ENCODE data around the gene CKLF.
"Not testable (repeated sequence)": the region's sequence is repeated elsewhere in the genome, so short reads cannot be mapped to it uniquely, and the experiment has no call there.

Gene CKLF

GRCh38 chr16:66567270-66567669 is 14.9 kb downstream of the CKLF start:
- DNase-seq (ENCODE audit: extremely low read depth in 1 of 2, low read depth in 1 of 2) = not testable (repeated sequence)

DNA sequence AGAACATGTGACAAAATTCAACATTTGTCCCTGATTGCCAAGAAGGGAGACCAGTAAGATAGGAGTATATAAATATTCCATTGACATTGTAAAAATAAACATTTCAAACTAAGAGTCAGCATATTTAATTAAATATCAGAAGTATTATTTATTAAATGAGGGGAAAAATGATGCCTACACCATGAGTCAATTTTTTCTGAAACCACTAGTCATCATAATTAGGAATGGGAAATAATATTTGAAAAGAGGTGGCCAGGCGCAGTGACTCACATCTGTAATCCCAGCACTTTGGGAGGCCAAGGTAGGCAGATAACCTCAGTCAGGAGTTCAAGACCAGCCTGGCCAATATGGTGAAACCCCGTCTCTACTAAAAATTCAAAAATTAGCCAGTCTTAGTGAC is 16.0 kb downstream of the CKLF start:
- DNase-seq (ENCODE audit: extremely low read depth in 1 of 2, low read depth in 1 of 2) = no peak

GRCh38 chr16:66569131-66569530 is 16.8 kb downstream of the CKLF start:
- DNase-seq (ENCODE audit: extremely low read depth in 1 of 2, low read depth in 1 of 2) = no peak

- DNase-seq (ENCODE audit: extremely low read depth in 1 of 2, low read depth in 1 of 2) = no peak
These were observed 17.5 kb downstream of the CKLF start for GRCh38 chr16:66569827-66570405.

DNA sequence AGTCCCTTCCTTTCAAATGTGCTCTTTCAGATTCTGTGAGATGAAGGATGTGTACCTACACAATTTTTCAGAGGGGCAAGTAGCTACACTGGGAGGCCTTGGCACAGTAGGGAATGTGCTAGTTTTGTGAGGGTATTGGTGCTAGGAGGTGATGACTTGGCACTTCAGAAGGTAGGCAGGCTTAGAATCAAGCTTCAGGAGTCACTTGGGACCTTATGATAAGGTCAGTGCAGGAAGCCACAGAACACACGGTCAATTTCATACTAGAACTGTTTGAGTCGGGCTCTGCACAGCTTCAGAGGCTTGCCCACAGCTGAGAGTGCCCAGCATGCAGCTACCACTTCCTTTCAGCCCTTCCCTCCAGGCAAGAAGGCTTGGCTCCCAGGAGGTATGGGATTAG is 20.0 kb downstream of the CKLF start:
- no peak for DNase-seq (ENCODE audit: extremely low read depth in 1 of 2, low read depth in 1 of 2)

GRCh38 chr16:66574081-66574480 is 21.7 kb downstream of the CKLF start:
- DNase-seq (ENCODE audit: extremely low read depth in 1 of 2, low read depth in 1 of 2) = no peak

DNA sequence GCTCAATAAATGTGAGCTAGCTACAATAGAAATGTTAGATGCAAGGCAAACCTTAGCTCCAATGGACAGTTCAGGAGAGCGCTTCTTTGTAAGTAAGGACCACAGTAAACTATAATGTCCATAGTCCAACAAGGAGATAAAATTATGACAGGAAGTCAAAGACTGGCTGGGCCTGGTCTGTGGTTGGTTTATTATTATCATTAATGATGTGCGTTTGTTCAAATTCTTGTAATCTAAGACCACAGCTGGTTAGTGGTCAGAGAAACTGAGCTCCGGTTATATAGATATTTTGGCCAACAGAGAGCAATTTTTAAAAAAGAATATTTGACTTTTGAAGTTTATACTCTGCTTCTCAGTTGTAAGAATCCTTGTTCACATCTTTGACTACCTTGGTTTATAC is 22.2 kb downstream of the CKLF start:
- no peak for DNase-seq (ENCODE audit: extremely low read depth in 1 of 2, low read depth in 1 of 2)

DNA sequence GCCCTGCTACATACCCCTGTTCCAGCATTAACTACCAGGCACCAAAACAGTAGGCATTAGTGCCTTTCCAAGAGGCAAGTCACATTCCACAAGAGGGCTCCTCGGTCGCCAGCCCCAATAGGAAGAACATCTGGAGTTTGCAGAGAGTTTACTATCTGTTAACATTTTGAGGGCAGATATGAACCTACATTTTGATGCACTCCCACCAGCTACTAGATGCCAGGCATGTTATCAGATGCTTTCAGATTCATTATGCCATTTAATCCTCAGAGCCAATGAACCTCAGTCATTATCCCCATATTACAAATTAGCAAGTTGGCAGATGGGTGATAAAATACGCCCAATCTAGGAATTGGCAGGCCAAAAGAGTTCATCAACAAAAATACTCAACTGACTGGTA is 22.7 kb downstream of the CKLF start:
- DNase-seq (ENCODE audit: extremely low read depth in 1 of 2, low read depth in 1 of 2) = no peak

DNA sequence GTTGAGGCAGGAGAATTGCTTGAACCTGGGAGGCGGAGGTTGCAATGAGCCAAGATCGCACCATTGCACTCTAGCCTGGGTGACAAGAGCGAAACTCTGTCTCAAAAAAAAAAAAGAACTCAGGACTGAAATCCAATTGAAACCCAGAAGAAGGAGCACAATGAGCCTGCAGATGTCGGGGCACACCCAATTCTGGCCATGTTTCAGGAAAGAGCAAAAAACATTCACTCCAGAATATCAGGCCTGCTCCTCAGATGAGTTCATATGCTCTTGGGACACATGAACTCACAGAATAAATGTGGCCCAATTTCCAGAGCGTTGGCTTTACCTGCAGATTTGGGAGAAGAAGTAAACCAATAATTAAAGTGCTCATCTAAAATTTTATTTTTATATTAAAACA is 23.9 kb downstream of the CKLF start:
- no peak for DNase-seq (ENCODE audit: extremely low read depth in 1 of 2, low read depth in 1 of 2)

DNA sequence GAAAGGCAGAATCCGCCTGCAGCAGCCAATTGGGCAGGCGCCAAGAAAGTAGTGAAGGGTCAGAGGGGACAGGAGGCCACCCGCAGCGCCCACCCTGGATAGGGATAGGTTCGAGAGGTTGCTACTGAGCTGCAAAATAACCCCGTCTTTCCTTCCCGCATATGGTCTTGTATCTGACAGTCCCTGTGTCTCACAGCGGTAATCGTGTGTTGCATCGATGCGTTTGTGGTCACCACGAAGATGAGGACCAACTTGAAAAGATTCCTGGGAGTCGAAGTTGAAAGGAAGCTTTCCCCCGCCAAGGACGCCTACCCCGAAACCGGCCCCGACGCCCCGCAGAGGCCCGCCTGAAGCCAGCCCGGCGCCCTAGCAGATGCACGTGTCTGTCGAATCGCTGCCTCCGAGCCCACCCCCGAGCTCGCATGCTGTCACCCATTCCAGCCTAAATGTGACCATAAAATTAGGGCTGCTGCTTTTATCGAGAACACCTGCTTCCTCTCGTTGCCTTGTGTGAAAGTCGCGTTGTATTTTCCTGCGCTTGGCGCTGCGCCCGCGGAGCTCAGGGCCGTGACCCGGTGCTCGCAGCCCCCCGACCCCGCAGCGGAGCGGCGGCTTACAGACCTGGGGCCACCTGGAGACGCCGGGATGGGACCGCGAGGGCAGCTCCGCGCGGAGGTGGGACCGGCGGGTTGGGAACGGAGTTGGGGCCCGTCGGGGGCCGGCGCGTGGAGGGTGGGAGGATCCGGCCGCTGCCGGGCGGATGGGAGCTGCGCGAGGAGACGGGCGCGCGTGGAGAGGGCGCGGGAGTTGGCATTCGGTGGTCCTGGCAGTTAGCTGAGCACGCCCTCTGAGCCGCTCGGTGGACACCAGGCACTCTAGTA is 26.5 kb downstream of the CKLF start, which contains the start of gene CMTM2:
TSS of gene CMTM2 (plus strand) at position 813 of the 881 bp plus-strand sequence. CDS start 145 bp downstream, outside the sequence.
- no peak for DNase-seq (ENCODE audit: extremely low read depth in 1 of 2, low read depth in 1 of 2)

- no peak for DNase-seq (ENCODE audit: extremely low read depth in 1 of 2, low read depth in 1 of 2)
These were observed 28.3 kb downstream of the CKLF start for GRCh38 chr16:66580605-66581209.

GRCh38 chr16:66581246-66581952 is 29.0 kb downstream of the CKLF start:
- DNase-seq (ENCODE audit: extremely low read depth in 1 of 2, low read depth in 1 of 2) = no peak

DNA sequence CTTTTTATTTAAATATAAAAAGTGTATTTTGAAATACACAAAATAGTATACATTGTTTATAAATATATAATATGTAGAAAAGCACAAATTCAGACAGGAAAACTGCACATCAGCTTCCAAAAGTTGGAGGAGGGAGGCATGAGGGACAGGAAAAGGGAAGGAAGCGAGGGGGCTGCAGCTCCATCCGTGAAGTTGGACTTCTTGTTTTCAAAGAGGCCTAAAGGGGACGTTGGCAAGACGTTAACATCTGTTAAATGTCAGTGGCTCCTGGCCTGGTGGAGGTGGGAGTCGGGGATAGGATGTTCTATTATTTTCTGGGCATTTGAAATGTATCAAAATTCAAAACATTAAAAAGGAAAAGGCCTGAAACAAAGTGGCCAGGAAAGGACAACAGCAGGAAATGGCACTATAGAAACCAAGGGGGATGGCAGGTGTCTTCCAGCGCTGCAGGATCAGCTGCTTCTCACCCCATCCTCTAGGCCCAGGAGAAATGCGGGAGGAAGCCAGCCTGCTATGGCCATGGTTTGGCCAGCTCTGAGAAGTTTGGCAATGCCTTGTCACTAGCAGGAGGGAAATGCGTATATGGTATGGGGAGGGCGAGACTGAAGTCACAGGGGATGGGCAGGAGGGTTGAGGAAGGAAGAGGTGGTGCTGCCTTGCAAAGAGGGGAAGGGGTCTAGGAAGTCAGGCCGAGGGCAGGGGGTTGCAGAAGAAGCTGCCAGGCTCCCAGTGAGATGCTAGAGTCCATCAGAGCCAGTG is 33.3 kb downstream of the CKLF start:
- DNase-seq (ENCODE audit: extremely low read depth in 1 of 2, low read depth in 1 of 2) = no peak

DNA sequence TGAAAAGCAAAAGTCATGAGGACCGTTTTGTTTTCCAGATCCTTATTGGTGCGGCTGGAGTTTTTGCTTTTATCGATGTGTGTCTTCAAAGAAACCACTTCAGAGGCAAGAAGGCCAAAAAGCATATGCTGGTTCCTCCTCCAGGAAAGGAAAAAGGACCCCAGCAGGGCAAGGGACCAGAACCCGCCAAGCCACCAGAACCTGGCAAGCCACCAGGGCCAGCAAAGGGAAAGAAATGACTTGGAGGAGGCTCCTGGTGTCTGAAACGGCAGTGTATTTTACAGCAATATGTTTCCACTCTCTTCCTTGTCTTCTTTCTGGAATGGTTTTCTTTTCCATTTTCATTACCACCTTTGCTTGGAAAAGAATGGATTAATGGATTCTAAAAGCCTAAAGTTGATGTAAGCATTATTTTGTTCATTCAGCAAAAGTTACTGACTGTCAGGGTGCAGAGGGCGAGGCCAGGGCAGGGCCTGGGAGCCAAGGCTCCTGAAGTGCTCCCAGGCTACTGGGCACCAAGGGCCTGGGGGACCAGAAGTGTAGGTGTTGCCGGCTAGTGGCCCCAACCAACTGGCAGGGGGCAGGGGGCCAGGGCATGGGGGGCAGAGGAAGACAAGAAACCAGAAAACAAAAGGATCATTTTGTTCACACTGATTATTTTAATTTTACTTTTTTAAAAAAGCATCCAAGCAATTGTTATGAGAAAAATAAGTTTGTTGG is 35.7 kb downstream of the CKLF start:
- no peak for DNase-seq (ENCODE audit: extremely low read depth in 1 of 2, low read depth in 1 of 2)

- DNase-seq (ENCODE audit: extremely low read depth in 1 of 2, low read depth in 1 of 2) = peak; percentile 34 to 56
These were observed 36.8 kb downstream of the CKLF start for GRCh38 chr16:66588981-66589713.

DNA sequence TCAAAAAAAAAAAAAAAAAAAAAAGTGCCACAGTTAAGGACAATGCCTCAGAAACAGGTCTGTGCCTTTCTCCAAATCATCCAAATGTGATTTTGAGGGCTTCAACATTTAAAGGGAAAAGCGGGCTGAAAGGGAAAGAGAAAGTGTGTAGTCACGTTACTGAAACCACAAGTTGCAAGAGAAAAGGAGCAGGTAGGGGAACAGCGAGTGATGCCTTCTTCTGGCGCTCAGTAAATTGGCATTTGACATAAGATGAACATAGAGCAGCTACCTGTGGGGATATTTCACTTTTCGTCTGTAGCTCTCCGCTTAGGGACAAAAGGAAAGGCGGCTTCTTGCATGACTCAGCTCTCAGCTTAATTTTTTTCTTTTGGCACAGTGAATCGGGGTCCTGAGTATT is 37.9 kb downstream of the CKLF start:
- DNase-seq (ENCODE audit: extremely low read depth in 1 of 2, low read depth in 1 of 2) = no peak

- no peak for DNase-seq (ENCODE audit: extremely low read depth in 1 of 2, low read depth in 1 of 2)
These were observed 38.6 kb downstream of the CKLF start for GRCh38 chr16:66591018-66591417.

- no peak for DNase-seq (ENCODE audit: extremely low read depth in 1 of 2, low read depth in 1 of 2)
These were observed 39.9 kb downstream of the CKLF start for GRCh38 chr16:66592241-66592640.

DNA sequence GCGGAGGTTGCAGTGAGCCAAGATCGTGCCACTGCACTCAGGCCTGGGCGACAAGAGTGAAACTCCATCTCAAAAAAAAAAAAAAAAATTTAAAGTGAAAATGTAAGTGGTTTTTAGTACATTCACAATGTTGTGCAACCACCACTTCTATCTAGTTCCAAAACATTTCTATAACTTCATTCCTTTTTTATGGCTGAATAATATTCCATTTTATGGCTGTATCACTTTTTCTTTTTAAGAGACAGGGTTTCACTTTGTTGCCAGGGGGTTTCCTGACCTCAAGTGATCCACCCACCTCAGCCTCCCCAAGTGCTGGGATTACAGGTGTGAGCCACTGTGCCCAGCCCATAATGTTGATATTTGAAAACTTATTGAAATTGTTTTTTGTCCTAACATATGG is 40.4 kb downstream of the CKLF start:
- DNase-seq (ENCODE audit: extremely low read depth in 1 of 2, low read depth in 1 of 2) = no peak

All from stimulated activated CD8-positive, alpha-beta memory T cell treated with anti-CD3 and anti-CD28 coated beads, Interleukin-7, amount 100 ng/mL, for 48 hours (primary cell).